Gastroesophageal sphincter (tissue), 3 donors: Measurements from ENCODE around the gene VWA8.
"Not testable (repeated sequence)": the region's sequence is repeated elsewhere in the genome, so short reads cannot be mapped to it uniquely, and the experiment has no call there.

Experiments used
- CTCF ChIP-seq, 4 experiments: fragments of 200-600 bp in 2 of 4; fragments of 450-650 bp in 2 of 4; sonication (generic) in 1 of 4; IDR thresholded peaks; one replicate each; pipeline ENCODE4 v1.5.1; 2017 to 2019; ENCODE audit warnings: antibody characterized with exemption in 4 of 4, mild to moderate bottlenecking in 2 of 4, moderate library complexity in 2 of 4
- EP300 ChIP-seq: sonication (generic); formaldehyde crosslinking; IDR thresholded peaks from one replicate; pipeline ENCODE4 v1.6.1; 2017; ENCODE audit warnings: antibody characterized with exemption, mild to moderate bottlenecking
- POLR2A ChIP-seq, 2 donors: fragments of 450-650 bp; IDR thresholded peaks; one replicate each; pipeline ENCODE4 v1.6.1; 2017; ENCODE audit warnings: antibody characterized with exemption in 2 of 2, mild to moderate bottlenecking in 2 of 2, moderate library complexity in 1 of 2
- POLR2AphosphoS5 ChIP-seq: sonication (generic); formaldehyde crosslinking; IDR thresholded peaks from one replicate; pipeline ENCODE4 v1.6.1; 2017; ENCODE audit warnings: antibody characterized with exemption

- TF ChIP-seq CTCF (IDR thresholded peaks at IDR 0.05); POLR2A (IDR thresholded peaks at IDR 0.05); POLR2AphosphoS5; EP300: not testable (repeated sequence)
Observed at GRCh38 chr13:41745496-41745895, 215.4 kb downstream of the VWA8 start.
